SU-DHL-6 (cell line): ENCODE results near the gene DNAJC11.

ENCODE experiments used
- H2AFZ ChIP-seq: fragments of 200-600 bp; sonication (generic); 2 replicates; pipeline ENCODE4 v1.6.1; 2014; ENCODE audit warnings: low read depth, mild to moderate bottlenecking, moderate library complexity, mixed read lengths, antibody characterized with exemption, low read length; ENCODE audit not compliant: severe bottlenecking
- H3F3A ChIP-seq: fragments of 200-600 bp; shearing (Covaris generic); 2 replicates; pipeline ENCODE4 v1.6.0; 2016; ENCODE audit warnings: antibody characterized with exemption, mild to moderate bottlenecking; ENCODE audit not compliant: insufficient read depth
- H3K27ac ChIP-seq: fragments of 200-600 bp; sonication (generic); 2 replicates; pipeline ENCODE4 v1.5.1; 2016; ENCODE audit warnings: low read depth, mild to moderate bottlenecking, low read length, moderate library complexity, mixed read lengths
- H3K27me3 ChIP-seq: fragments of 200-600 bp; sonication (generic), shearing (Covaris generic); 2 replicates; pipeline ENCODE4 v1.6.0; 2014; ENCODE audit warnings: mild to moderate bottlenecking, low read length
- H3K36me3 ChIP-seq: fragments of 200-600 bp; sonication (generic); 2 replicates; pipeline ENCODE4 v1.6.1; 2014; ENCODE audit warnings: mild to moderate bottlenecking, low read length, mixed read lengths
- H3K4me2 ChIP-seq: fragments of 300-600, 200-600 bp; shearing (Covaris generic), sonication (generic); 2 replicates; pipeline ENCODE4 v1.6.0; 2014; ENCODE audit warnings: low read length, low read depth, mild to moderate bottlenecking; ENCODE audit not compliant: poor library complexity, severe bottlenecking
- H3K4me3 ChIP-seq: fragments of 200-600 bp; sonication (generic); 2 replicates; pipeline ENCODE4 v1.5.1; 2014; ENCODE audit warnings: antibody characterized with exemption, low read length, mild to moderate bottlenecking, mixed read lengths; ENCODE audit not compliant: insufficient read depth, poor library complexity, severe bottlenecking
- H3K79me2 ChIP-seq: fragments of 200-600 bp; sonication (generic); 2 replicates; pipeline ENCODE4 v1.6.1; 2014; ENCODE audit warnings: mild to moderate bottlenecking, low read length, moderate library complexity; ENCODE audit not compliant: insufficient read depth
- H3K9ac ChIP-seq: fragments of 200-600 bp; sonication (generic); 2 replicates; pipeline ENCODE4 v1.7.0; 2014; ENCODE audit warnings: mild to moderate bottlenecking, low read length
- H3K9me2 ChIP-seq: fragments of 200-600 bp; sonication (generic); replicated peaks from 2 replicates; pipeline ENCODE4 v1.6.1; 2014; ENCODE audit warnings: low read length; ENCODE audit not compliant: insufficient read depth
- H3K9me3 ChIP-seq: fragments of 200-600 bp; sonication (generic); 2 replicates; pipeline ENCODE4 v1.6.1; 2014; ENCODE audit warnings: low read length, mixed read lengths; ENCODE audit not compliant: insufficient read depth
- H4K20me1 ChIP-seq: fragments of 200-600 bp; sonication (generic); 2 replicates; pipeline ENCODE4 v1.6.1; 2014; ENCODE audit warnings: low read depth, mild to moderate bottlenecking, antibody characterized with exemption, low read length, moderate library complexity, mixed read lengths
- CTCF ChIP-seq: fragments of 200-600 bp; sonication (generic); IDR thresholded peaks from one replicate; pipeline ENCODE4 v1.5.1; 2017; ENCODE audit warnings: antibody characterized with exemption, mild to moderate bottlenecking, low read length, moderate library complexity; ENCODE audit not compliant: insufficient read depth, poor library complexity, severe bottlenecking
- EZH2phosphoT487 ChIP-seq: fragments of 200-600 bp; sonication (generic), shearing (Covaris generic); conservative IDR thresholded peaks from 2 replicates; pipeline ENCODE4 v1.6.1; 2018; ENCODE audit warnings: mild to moderate bottlenecking, antibody characterized with exemption, low read length, moderate library complexity, mixed read lengths

Gene DNAJC11

GRCh38 chr1:6613361-6614018, 88.1 kb downstream of the DNAJC11 start, which contains the start of gene PHF13:
TSS of gene PHF13 (plus strand) at chr1:6613731. CDS start at chr1:6614067, 336 bp downstream.
- Histone ChIP-seq H4K20me1 (no peaks in the 10 kb centered on the region), H3K27ac (peak within 1 kb of the TSS; percentile 65), H3F3A (0 out of 2 replicates have a peak, but pooled peaks cover 6% of the 10 kb centered on the region), H3K4me3 (peak within 1 kb of the TSS; percentile 93), H3K9me2 (no peaks in the 10 kb centered on the region), H3K27me3 (no peaks in the 10 kb centered on the region), H3K36me3 (no peaks in the 10 kb centered on the region), H3K9me3 (no peaks in the 10 kb centered on the region), H2AFZ (peak within 1 kb of the TSS; percentile 90), H3K9ac (peak within 1 kb of the TSS; percentile 99), H3K79me2 (peaks cover 25% of the 10 kb centered on the region), H3K4me2 (peak within 1 kb of the TSS; percentile 86)
- TF ChIP-seq CTCF (no peak), EZH2phosphoT487 (no peak)

- Histone ChIP-seq H3K9me2 (no peaks in the 10 kb centered on the region), H3K36me3 (no peaks in the 10 kb centered on the region), H3K27ac (no peak overlapping the region), H3K79me2 (peaks cover 25% of the 10 kb centered on the region), H2AFZ (peak overlapping the region; percentile 81), H3K9me3 (no peaks in the 10 kb centered on the region), H4K20me1 (no peaks in the 10 kb centered on the region), H3K9ac (peak overlapping the region; percentile 66), H3K4me2 (peak overlapping the region; percentile 86), H3K27me3 (no peaks in the 10 kb centered on the region), H3F3A (0 out of 2 replicates have a peak, but pooled peaks cover 6% of the 10 kb centered on the region), H3K4me3 (peak overlapping the region; percentile 66)
- TF ChIP-seq CTCF: no peak
- no peak for TF ChIP-seq EZH2phosphoT487
Measured at GRCh38 chr1:6612641-6613360, 88.8 kb downstream of the DNAJC11 start.

- no peaks in the 10 kb centered on the region for H3K36me3 ChIP-seq
- H4K20me1 ChIP-seq: no peaks in the 10 kb centered on the region
- H3K4me3 ChIP-seq: no peak overlapping the region
- H3K27me3 ChIP-seq: no peaks in the 10 kb centered on the region
- TF ChIP-seq EZH2phosphoT487 (no peak), CTCF (no peak)
- H3K9me2 ChIP-seq: no peaks in the 10 kb centered on the region
- no peaks in the 10 kb centered on the region for H3K9me3 ChIP-seq
- no peak overlapping the region for H3K9ac ChIP-seq
- no peak overlapping the region for H2AFZ ChIP-seq
- H3K4me2 ChIP-seq: no peak overlapping the region
- H3F3A ChIP-seq: peaks cover 10% of the 10 kb centered on the region; the same call in 1 of the 2 replicates
- H3K27ac ChIP-seq: no peak overlapping the region
- H3K79me2 ChIP-seq: no peaks in the 10 kb centered on the region
Measured at GRCh38 chr1:6603915-6604558, 97.6 kb downstream of the DNAJC11 start.
